Keratinocyte (primary cell): ENCODE data around the gene MAPKBP1. TPM values are rescaled to one million over a fixed set of nuclear protein-coding genes. Genes with fewer than 3 reads are reported as not detected.

Source experiments
- DNase-seq: peaks from one replicate; pipeline ENCODE4 v3.0.0-alpha.2; 2011; ENCODE audit warnings: low read depth, missing footprints, low spot score
- FAIRE-seq: peaks from 2 replicates; lab custom pipeline; 2011; peaks lifted over from hg19 to GRCh38; lab: Jason Lieb, UNC
- H2AFZ ChIP-seq: 2 replicates; pipeline ENCODE4 v1.6.0; 2012; ENCODE audit warnings: low read length, control low read depth, inconsistent platforms; ENCODE audit not compliant: control insufficient read depth
- H3K27ac ChIP-seq: 2 replicates; pipeline ENCODE4 v1.5.1; 2011; ENCODE audit warnings: low read length; ENCODE audit not compliant: control insufficient read depth, insufficient read depth
- H3K27me3 ChIP-seq: 3 replicates; pipeline ENCODE4 v1.6.0; 2011; ENCODE audit warnings: low read length; ENCODE audit not compliant: control insufficient read depth, insufficient read depth; ENCODE audit errors: extremely low read depth
- H3K36me3 ChIP-seq, 2 experiments: 2 replicates in 1 of 2; 3 replicates in 1 of 2; pipeline ENCODE4 v1.5.1; 2011; ENCODE audit warnings: low read length in 2 of 2, mild to moderate bottlenecking in 1 of 2; ENCODE audit not compliant: control insufficient read depth in 2 of 2, insufficient read depth in 2 of 2; ENCODE audit errors: extremely low read depth in 1 of 2
- H3K4me1 ChIP-seq: 3 replicates; pipeline ENCODE4 v1.5.1; 2011; ENCODE audit warnings: low read length; ENCODE audit not compliant: control insufficient read depth, insufficient read depth; ENCODE audit errors: extremely low read depth
- H3K4me2 ChIP-seq: 3 replicates; pipeline ENCODE4 v1.6.0; 2011; ENCODE audit warnings: low read depth, low read length; ENCODE audit not compliant: control insufficient read depth, insufficient read depth; ENCODE audit errors: extremely low read depth
- H3K4me3 ChIP-seq, 3 experiments: fragments of 200-600 bp in 1 of 3; sonication (generic) in 1 of 3; 2 replicates in 2 of 3; 3 replicates in 1 of 3; pipeline ENCODE4 v1.5.1; 2011 to 2016; ENCODE audit warnings: low read length in 3 of 3, mild to moderate bottlenecking in 3 of 3, control low read depth in 2 of 3, inconsistent platforms in 1 of 3, low read depth in 1 of 3, mixed read lengths in 1 of 3, mixed run types in 1 of 3, moderate library complexity in 1 of 3; ENCODE audit not compliant: control insufficient read depth in 2 of 3, insufficient read depth in 2 of 3; ENCODE audit errors: extremely low read depth in 1 of 3
- H3K79me2 ChIP-seq: 2 replicates; pipeline ENCODE4 v1.6.0; 2012; ENCODE audit warnings: low read length; ENCODE audit not compliant: control insufficient read depth, insufficient read depth
- H3K9ac ChIP-seq: 3 replicates; pipeline ENCODE4 v1.6.0; 2011; ENCODE audit warnings: low read length; ENCODE audit not compliant: control insufficient read depth, insufficient read depth; ENCODE audit errors: extremely low read depth
- H3K9me1 ChIP-seq: 3 replicates; pipeline ENCODE4 v1.6.0; 2011; ENCODE audit warnings: low read length; ENCODE audit not compliant: control insufficient read depth, insufficient read depth; ENCODE audit errors: extremely low read depth
- H3K9me3 ChIP-seq: 2 replicates; pipeline ENCODE4 v1.5.1; 2012; ENCODE audit warnings: low read depth, low read length; ENCODE audit not compliant: control insufficient read depth
- H4K20me1 ChIP-seq: 3 replicates; pipeline ENCODE4 v1.6.0; 2011; ENCODE audit warnings: low read length; ENCODE audit not compliant: control insufficient read depth, insufficient read depth; ENCODE audit errors: extremely low read depth
- CTCF ChIP-seq, 3 experiments: IDR thresholded peaks in 1 of 3; conservative IDR thresholded peaks in 1 of 3; optimal IDR thresholded peaks in 1 of 3; 2 replicates in 2 of 3; 3 replicates in 1 of 3; pipeline versions ENCODE3 to v1.5.1; 2011; ENCODE audit warnings: low read length in 3 of 3, mild to moderate bottlenecking in 3 of 3, moderate library complexity in 2 of 3, control low read depth in 1 of 3, inconsistent platforms in 1 of 3; ENCODE audit not compliant: insufficient read depth in 2 of 3; ENCODE audit errors: extremely low read depth in 1 of 3
- EZH2 ChIP-seq: IDR thresholded peaks from one replicate; pipeline ENCODE4 v1.6.1; 2012; ENCODE audit warnings: inconsistent platforms, mild to moderate bottlenecking, low read length, moderate library complexity
- dilution Hi-C: fragments of 300-500 bp; cut with MboI; formaldehyde crosslinking; loops from one replicate; pipeline ENCODE4 v1.7.0; 2020; ENCODE audit warnings: low sequenced_read_pairs; ENCODE audit not compliant: extremely low pct_ligation_motif_present
- polyA plus RNA-seq, 5 experiments: library from polyadenylated mRNA; depleted of rRNA in 3 of 5; stranded (reverse) in 3 of 5; stranded (forward) in 1 of 5; unstranded in 1 of 5; fragments of >200 nt; gene quantifications; 1 replicate in 1 of 5; 2 replicates in 3 of 5; 3 replicates in 1 of 5; pipeline versions ENCODE4 v1.2.1 to v1.2.3, GENCODE V29; 2011 to 2012; ENCODE audit warnings: missing spikeins in 2 of 5, low read depth in 1 of 5, low replicate concordance in 1 of 5

Gene MAPKBP1
- polyA plus RNA-seq, 1 donor (not counting 4 experiments of a cell fraction or from before 2014, with no cell fraction given): 18.3 TPM

DNA sequence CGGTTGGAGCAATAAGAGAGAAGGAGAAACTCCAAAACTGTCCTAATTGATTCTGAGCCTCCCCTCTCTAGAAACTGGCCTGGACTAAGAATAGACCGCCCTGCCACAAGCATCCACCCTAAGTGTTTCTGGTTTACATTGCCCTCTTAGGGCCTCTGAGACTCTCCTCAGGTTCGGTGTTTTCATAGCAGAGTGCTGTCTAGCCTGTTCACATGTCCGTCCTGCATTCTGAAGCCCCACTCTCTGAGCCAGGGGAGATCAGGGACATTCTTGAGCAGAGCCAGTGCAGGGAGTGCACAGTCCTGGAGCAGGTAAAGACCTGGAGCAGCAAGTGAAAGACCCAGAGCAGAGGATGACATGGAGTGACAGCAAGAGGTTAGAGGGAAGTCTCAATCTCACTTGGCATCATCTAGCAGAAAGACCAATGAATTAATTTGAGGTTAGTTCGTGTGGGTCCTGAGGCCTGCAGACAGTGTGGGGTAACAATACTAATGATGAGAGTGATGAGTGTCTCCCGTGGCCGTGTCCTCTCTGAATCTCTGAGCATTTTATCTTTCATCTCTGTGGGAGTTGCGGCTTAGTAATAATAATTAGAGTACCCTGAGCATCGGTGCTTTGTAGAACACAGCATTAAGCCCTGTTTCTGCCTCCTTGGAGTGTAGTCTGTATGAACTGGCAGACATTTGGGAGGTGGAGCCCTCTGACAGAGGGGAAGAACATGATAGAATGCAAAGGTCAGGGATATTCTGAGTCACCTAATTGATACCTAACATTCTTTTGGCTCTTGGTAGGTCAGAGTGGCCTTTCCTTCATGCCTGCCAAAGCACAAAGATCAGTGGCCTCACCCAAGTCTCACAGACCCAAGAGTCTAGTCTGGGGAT lies 24.6 kb downstream of the MAPKBP1 start:
- H3K79me2 ChIP-seq: peaks cover 57% of the 10 kb centered on the region
- no peaks in the 10 kb centered on the region for H3K27me3 ChIP-seq
- no peaks in the 10 kb centered on the region for H3K9me3 ChIP-seq
- no peaks in the 10 kb centered on the region for H3K9me1 ChIP-seq
- H4K20me1 ChIP-seq: no peaks in the 10 kb centered on the region
- no peak for DNase-seq
- peak overlapping the region; percentile 24 for H3K27ac ChIP-seq
- H3K4me1 ChIP-seq: peaks cover 80% of the 10 kb centered on the region
- peak; percentile 43 for FAIRE-seq
- H3K36me3 ChIP-seq: peaks cover 5 to 12% of the 10 kb centered on the region in 2 experiments
- TF ChIP-seq CTCF (optimal IDR thresholded peaks at IDR 0.05 in 1 of 3, IDR thresholded peaks at IDR 0.05 in 1 of 3, conservative IDR thresholded peaks at IDR 0.05 in 1 of 3; ENCODE audit: extremely low read depth in 1 of 3, insufficient read depth in 2 of 3, low read length in 3 of 3) (no peak), EZH2 (no peak)
- H3K9ac ChIP-seq: peak overlapping the region; percentile 42
- H3K4me2 ChIP-seq: peak overlapping the region; percentile 51
- no peak overlapping the region for H2AFZ ChIP-seq
- dilution Hi-C loops: no loop called here
- no peak overlapping the region for H3K4me3 ChIP-seq

GRCh38 chr15:41799488-41799805 lies 25.2 kb downstream of the MAPKBP1 start:
- peak overlapping the region; percentile 51 for H3K4me2 ChIP-seq
- FAIRE-seq (no peak), DNase-seq (no peak)
- no peaks in the 10 kb centered on the region for H3K9me3 ChIP-seq
- H3K79me2 ChIP-seq: peaks cover 55% of the 10 kb centered on the region
- H2AFZ ChIP-seq: no peak overlapping the region
- H3K27ac ChIP-seq: peak overlapping the region; percentile 24
- H3K9ac ChIP-seq: no peak overlapping the region
- peaks cover 5 to 12% of the 10 kb centered on the region in 2 experiments for H3K36me3 ChIP-seq
- TF ChIP-seq CTCF (optimal IDR thresholded peaks at IDR 0.05 in 1 of 3, IDR thresholded peaks at IDR 0.05 in 1 of 3, conservative IDR thresholded peaks at IDR 0.05 in 1 of 3; ENCODE audit: extremely low read depth in 1 of 3, insufficient read depth in 2 of 3, low read length in 3 of 3) (no peak), EZH2 (no peak)
- no peak overlapping the region for H3K4me3 ChIP-seq
- H4K20me1 ChIP-seq: no peaks in the 10 kb centered on the region
- dilution Hi-C loops: no loop called here
- H3K27me3 ChIP-seq: no peaks in the 10 kb centered on the region
- peaks cover 80% of the 10 kb centered on the region for H3K4me1 ChIP-seq
- no peaks in the 10 kb centered on the region for H3K9me1 ChIP-seq
